HG03103 (cell line): Measurements from ENCODE around the gene ABO.
"Not testable (repeated sequence)": the region's sequence is repeated elsewhere in the genome, so short reads cannot be mapped to it uniquely, and the experiment has no call there.

Experiments used
- ATAC-seq: cut with Tn5 transposase; IDR thresholded peaks from one replicate; pipeline ENCODE4 v1.9.1; 2021; ENCODE audit warnings: low read depth; ENCODE audit not compliant: unreplicated experiment

Gene ABO

GRCh38 chr9:133275105-133276000 is at the start of gene ABO:
Gene ABO (minus strand): TSS chr9:133275201.
- ATAC-seq = no peak

GRCh38 chr9:133323991-133324703 is 49.1 kb upstream of the ABO start:
- no peak for ATAC-seq

GRCh38 chr9:133323211-133323610 is 48.2 kb upstream of the ABO start:
- ATAC-seq = no peak

- no peak for ATAC-seq
Observed at GRCh38 chr9:133322701-133323100, 47.7 kb upstream of the ABO start.

GRCh38 chr9:133321411-133321935 is 46.5 kb upstream of the ABO start:
- ATAC-seq = no peak

GRCh38 chr9:133320421-133320881 is 45.5 kb upstream of the ABO start:
- ATAC-seq = no peak

GRCh38 chr9:133317551-133317950 is 42.5 kb upstream of the ABO start:
- ATAC-seq = not testable (repeated sequence)

- no peak for ATAC-seq
Observed at GRCh38 chr9:133315997-133316396, 41.0 kb upstream of the ABO start.

GRCh38 chr9:133309608-133310007 is 34.6 kb upstream of the ABO start:
- ATAC-seq = no peak

- ATAC-seq = no peak
Observed at GRCh38 chr9:133307301-133307700, 32.3 kb upstream of the ABO start.

- no peak for ATAC-seq
Observed at GRCh38 chr9:133306242-133307204, 31.5 kb upstream of the ABO start.

- no peak for ATAC-seq
Observed at GRCh38 chr9:133305731-133306130, 30.7 kb upstream of the ABO start.

GRCh38 chr9:133304477-133305377 is 29.7 kb upstream of the ABO start:
- no peak for ATAC-seq

- no peak for ATAC-seq
Observed at GRCh38 chr9:133304158-133304470, 29.1 kb upstream of the ABO start.

GRCh38 chr9:133303266-133304157 is 28.5 kb upstream of the ABO start:
- no peak for ATAC-seq

- no peak for ATAC-seq
Observed at GRCh38 chr9:133301253-133302230, 26.5 kb upstream of the ABO start.

- not testable (repeated sequence) for ATAC-seq
Observed at GRCh38 chr9:133299996-133300395, 25.0 kb upstream of the ABO start.
